HG02885 (cell line): ENCODE data around the gene HVCN1.
"Not testable (repeated sequence)": the region's sequence is repeated elsewhere in the genome, so short reads cannot be mapped to it uniquely, and the experiment has no call there.

ENCODE experiments used
- ATAC-seq: cut with Tn5 transposase; IDR thresholded peaks from one replicate; pipeline ENCODE4 v1.9.1; 2021; ENCODE audit warnings: mild to moderate bottlenecking; ENCODE audit not compliant: unreplicated experiment, poor library complexity

HVCN1 gene

DNA sequence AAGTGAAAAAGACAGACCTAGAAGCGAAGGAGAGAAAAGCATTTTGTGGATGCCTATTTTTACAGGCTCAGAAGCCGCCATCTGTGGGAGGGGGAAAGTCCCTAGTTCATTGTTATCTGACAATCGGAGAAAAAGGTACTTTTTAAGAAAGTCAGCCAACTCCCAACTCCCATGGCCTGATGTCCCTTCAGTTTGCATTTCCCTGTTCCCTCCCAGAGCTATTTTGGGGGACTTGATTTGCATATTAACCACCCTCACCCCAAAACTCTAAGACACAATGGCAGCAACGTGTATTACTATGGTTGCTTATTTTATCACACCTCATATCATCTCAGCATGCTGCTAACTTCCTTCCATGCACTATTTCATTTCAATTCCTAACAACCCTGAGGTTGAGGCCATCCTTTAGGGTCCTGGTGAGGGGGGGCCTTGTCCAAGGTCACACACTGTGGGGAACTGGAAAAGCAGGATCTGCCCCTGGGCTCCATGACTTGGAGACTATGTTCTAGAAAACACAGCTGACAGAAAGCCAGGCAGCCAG is 18.7 kb downstream of the HVCN1 start:
- ATAC-seq: peak; percentile 70

DNA sequence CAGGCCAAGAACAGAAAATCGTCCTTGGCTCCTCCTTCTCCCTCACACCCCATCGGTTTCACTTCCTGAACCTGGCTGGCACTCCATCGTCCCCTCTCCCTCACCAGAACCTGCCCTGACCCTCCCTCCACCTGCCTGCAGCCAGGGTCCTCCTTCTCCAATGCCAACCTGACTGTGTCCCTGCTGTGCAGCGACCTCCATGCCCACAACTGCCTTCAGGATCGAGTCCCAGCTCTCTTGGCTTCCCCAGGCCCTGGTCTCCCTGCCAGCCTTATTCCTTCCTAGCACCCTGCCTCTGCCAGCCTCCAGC is 19.8 kb downstream of the HVCN1 start:
- ATAC-seq: peak; percentile 16

DNA sequence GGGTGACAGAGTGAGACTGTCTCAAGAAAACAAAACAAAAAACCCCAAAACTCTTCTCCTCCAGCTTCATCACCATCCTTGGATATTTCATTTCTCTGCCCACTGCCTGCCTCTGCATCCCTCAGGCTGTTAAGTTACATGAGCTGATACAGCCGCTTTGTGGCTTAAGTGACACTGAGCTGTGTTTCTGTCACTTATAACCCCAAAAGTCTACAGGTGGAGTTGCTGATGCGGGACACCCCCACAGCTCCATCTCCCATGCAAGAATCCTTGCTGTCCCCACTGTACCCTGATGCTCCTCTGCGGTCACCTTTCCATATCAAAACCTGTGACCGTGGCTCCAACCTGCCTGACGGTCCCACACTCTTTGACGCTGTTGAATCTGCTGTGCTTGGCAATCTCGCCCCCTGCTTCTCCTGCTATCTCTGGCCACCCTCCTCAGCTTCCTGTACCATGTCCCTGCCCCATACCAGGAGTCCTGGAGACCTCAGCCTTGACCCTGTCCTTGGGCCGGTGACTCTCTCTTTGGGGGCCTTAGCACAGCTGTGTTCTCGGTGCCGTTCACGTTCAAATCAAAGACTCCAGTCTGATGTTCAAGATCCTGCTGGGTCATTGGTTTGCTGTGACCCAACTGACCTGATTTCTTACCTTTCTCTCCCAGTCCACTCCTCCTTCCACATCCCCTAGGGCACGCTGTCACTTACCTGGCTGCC is 20.3 kb downstream of the HVCN1 start:
- no peak for ATAC-seq

DNA sequence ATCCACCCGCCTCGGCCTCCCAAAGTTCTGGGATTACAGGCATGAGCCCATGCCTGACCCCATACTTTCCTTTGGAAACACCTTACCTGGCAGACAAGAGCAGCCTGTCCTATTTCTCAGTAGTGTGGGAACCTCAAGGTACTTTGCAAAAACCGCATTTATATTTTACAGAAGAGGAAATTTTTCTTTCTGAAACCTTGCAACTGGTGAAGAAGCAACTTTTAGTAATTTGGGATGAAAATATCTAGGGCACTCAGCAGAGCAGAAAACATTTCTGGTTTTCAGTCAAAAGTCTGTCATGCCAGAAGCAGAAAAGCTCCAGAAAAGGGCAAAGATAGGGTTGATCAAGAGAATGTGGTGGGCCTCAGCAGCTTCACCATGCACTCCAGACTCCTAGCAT is 21.2 kb downstream of the HVCN1 start:
- no peak for ATAC-seq

DNA sequence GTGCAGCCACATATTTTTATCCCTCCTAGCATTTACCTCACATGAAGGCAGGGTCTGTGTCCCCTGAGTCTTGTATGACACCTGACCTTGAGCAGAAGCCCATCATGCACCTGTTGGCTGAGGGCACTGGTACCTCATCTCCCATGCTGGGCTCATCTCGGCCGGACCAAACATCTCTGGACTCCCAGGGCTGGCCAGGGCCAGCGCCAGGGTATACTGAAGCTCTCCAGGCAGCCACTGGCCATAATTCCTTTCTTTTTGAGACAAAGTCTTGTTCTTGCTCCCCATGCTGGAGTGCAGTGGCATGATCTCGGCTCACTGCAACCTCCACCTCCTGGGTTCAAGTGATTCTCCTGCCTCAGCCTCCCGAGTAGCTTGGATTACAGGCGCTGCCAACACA is 22.0 kb downstream of the HVCN1 start:
- no peak for ATAC-seq

DNA sequence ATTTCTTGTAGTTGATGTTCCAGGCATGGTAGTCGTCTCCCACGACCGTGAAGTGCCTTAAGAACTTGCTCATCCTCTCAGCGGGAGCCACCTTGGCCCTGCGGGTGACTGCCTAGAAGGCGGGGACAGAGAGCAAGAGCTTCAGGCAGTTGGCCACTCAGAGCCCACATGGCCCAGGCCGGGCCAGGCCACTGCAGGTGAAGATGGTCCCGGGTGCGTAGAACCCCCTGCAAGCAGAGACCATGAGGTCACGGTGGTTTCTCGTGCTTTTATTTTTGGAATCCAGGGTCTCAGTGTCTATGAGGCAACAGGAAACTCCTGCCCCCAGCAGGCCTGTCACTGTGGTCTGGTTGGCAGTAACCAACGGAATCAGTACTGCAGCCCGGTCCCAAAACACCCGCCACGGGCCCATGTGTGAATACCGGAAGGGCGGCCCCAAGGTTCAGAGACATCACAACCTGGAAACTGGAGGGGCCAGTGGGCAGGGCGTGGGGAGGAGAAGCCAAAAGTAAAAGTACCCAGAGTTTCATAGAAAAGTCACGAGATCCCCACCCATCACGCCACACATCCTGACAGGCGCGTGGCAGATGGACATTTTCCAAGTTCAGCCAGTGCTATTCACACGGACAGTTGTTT is 27.5 kb downstream of the HVCN1 start:
- ATAC-seq: peak; percentile 87

DNA sequence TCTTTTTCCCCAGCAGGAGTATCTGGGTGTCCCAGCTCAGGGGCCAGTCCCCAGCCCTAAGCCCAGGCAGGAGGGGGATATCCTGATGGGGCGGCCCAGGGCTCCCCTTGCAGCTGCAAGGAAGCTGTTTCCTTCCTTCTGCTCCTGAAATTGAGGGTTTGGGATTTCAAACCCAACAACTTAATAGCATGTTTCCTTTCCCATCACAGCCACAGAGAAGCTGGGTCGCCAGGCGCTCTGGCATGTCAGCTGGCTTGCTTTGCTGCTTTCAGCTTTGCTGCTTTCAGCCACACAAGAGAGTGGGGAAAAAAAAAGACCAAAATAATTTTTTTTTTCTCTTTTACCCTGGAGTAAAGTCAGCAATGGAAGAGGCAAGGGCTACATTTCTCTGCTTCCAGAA is 30.0 kb downstream of the HVCN1 start:
- no peak for ATAC-seq

DNA sequence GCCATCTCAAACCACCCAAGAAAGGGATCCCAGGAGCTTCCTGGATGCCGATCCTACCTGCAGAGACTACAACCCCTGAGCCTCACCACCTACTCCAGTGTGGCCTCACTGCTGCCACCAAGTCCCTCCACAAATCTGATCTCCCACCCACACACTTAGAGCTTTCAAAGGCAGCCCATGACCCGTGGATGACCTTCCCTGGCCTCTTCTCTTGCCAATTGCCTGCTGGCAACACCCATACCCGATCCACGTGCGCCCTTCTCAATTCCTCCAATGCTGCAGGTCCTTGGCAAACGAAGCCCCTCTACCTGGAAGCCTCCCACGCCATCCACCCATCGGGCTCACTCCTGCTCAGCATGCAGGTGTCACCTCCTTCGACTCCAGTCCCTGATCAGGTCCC is 30.7 kb downstream of the HVCN1 start:
- no peak for ATAC-seq

DNA sequence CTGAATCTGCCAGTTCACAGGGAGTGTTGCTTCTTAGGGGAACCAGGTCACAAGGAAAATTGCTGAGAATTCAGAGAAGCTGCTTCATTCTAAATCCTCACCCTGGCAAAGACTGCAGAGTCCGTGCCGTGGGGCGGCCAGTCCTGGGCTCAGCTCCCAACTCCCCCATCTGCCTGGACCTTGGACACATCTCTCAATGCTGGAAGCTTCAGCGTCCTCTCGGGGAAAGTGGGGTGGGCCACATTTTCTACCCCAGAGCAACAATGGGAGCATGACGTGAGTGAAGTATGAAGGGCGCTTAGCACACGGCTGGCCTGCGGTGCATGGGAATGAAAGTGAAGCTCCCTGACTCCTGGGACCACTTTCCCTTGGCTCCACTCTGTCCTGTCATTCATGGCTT is 31.2 kb downstream of the HVCN1 start:
- no peak for ATAC-seq

DNA sequence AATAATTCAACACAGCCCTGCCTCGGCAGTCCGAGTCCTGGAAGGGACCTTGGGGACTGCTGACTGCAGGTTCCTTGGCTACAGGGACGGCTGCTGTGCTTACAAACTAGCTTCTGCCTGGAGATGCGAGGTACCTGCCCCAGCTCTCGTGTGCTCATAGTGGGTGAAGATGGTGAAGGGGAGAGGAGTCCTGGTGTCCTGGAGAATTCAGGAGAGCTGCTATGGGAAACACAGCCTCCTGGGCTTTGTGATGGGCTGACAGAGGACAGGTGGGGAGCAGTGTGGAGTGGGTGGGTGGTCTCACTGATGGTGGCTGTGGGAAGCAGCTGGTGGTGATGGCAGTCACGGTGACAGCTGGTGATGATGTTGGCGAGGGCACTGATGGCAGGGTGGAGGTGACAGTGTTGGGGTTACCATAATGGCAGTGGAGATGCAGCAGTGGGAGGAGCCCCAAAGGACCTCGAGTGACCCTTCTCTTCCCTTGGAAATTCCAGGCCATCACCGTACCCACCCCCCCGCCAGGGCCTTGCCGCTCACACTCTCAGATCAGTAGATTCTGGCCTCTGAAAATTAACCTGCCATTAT is 32.8 kb downstream of the HVCN1 start:
- no peak for ATAC-seq

DNA sequence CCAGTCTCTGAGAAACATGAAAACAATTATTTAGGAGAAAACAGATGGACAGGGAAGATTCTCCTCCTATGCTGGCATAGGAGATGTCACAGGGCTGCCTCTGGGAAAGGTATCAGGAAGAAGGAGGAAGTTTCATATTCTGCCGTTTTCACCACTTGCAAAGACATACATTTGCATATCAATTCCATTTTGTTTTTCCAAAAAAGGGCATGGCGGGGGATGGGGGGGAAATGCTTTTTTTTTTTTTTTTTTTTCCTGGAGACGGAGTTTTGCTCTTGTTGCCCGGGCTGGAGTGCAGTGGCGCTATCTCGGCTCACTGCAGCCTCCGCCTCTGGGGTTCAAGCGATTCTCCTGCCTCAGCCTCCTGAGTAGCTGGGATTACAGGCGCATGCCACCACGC is 34.7 kb downstream of the HVCN1 start:
- not testable (repeated sequence) for ATAC-seq

DNA sequence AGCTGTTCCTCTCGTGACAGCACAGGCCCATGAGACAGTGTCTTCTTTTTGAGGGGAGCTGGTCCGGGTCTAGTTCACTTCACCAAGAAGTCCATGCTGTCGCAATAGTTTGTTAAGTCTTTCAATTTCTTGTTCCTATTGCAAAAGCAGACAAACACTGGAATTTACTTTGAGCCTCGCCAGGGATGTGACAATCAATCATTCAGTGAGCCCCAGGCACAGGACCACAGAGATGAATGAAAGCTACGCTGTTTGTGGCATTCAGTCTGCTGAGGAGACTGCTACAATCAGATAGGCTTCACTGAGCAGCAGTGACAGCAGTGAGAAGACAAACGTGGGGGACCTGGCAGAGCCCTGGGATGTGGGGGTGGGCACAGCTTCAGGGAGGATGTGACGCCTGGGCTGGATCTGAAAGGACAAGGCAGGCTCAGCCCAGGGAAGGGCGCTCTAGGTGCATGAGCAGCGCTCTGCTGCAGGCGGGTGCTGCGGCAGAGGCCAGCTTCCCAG is 39.5 kb downstream of the HVCN1 start:
- no peak for ATAC-seq

DNA sequence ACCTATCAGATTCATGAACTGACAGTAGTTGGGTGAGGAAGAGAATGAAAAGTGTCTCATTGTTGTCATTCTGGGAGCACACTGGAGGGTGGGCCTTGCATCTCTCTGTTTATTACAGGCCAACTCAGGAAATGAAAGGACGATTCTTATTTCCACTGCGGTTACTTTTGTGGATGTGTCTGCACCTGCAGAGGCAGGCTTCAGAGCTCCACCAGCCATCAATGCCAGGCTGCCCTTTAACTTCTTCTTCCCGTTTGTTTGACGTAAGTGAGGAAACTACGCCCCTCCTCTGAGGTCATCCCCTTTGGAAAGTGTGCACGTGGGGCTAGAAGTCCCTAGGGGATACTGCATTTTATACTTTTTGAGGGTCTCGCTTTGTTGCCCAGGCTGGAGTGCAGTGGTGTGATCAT is 41.3 kb downstream of the HVCN1 start:
- ATAC-seq: peak; percentile 51

DNA sequence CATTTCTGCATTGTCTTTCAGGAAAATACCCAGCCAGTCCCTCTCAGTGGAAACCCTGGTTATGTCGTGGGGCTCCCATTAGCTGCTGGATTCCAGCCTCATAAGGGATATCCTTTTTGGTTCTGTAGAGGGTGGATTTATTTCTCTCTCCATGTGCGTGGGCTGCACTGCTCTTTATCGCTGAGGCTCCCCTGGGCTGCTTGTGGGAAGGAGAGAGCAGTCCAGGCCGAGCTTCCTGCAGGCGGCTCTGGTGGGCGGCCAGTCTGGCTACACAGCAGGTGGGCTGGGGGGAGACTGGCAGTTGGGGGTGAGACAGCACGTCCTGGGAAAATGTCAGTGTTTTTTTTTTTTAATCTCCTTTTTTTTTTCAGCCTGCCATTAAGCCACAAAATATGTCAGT is 47.4 kb downstream of the HVCN1 start:
- no peak for ATAC-seq

DNA sequence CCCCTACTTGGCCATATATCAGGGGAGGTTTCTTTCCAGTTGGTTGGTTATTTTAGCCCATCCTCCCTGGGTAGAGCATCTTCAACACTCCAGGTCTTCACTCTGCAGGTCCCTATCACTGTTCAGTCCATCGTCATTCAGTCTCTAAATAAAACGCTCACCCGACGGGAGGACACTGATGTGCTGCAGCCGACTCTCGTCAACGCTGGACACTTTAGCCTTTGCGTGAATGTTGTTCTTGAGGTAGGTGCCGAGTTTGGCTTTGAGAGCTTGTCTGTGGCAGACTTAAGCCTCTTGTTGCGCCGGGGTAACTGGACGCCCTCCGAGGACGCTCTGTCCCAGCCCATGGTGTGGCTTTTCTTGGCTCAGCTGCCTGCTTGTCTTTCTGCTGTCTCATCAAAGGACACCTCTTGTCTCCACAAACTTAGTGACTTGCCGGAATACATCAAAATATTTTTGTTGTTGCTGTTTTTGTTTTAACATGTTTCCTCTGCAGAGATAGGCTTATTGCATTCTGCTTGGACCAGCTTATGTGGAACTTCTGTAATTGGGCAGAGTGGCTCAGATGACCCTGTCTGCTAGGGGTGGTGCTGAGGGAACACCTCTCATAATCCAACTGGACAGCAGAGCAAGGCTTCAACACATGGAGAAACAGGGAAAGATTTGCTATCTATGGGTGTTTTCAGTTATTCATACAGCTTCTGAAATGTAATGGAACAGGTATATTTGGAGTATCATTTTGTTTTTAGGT is 48.5 kb downstream of the HVCN1 start:
- ATAC-seq: no peak

DNA sequence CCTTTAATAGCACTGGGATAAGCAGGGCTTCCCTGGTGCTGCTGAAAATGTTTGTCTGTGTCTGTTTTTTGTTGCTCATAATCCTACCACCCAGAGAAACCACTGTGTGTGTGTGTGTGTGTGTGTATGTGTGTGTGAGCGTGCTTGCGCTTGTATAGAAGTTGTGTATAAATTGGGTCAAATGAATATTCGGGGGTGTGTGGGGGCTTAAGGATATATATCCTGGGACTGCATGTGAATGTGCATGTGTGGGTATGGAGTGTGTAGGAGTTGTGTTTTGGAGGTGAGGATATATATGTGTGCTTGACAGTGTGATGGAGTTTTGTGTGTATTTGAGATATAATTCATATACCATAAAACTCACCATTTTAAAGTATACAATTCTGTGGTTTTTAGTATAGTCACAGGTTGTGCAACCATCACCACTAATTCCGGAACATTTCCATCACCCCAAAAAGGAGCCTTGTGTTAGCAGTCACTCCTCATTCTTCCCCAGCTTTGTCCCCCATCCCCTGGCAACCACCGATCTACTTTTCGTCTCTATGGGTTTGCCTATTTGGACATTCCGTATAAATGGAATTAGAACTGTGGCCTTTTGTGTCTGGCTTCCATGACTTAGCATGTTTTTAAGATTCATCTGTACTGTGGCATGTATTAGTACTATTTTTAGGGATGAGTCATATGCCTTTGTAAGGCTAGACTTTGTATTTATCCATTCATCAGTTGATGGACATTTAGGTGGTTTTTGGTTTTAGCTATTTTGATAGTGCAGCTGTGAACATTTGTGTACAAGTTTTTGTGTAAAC is 49.4 kb downstream of the HVCN1 start:
- ATAC-seq: no peak

DNA sequence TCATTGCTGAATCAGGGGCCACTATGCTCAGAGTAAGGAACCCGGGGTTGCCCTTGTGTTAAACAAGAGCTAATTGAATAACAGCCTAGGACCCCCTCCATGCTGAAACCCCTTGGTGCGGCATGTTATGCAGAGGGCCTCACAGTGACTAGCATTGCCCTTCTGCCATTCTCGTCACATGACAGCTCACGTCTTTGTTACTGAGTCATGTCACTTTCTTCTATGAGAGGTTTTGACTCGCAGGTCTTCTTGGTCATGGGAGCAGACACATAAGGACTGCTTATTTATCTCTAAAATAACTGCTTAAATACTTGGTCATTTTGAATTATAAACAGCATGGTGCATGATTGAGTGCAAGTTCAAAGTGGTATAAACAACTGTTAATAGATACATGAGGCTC is 50.1 kb downstream of the HVCN1 start:
- no peak for ATAC-seq

DNA sequence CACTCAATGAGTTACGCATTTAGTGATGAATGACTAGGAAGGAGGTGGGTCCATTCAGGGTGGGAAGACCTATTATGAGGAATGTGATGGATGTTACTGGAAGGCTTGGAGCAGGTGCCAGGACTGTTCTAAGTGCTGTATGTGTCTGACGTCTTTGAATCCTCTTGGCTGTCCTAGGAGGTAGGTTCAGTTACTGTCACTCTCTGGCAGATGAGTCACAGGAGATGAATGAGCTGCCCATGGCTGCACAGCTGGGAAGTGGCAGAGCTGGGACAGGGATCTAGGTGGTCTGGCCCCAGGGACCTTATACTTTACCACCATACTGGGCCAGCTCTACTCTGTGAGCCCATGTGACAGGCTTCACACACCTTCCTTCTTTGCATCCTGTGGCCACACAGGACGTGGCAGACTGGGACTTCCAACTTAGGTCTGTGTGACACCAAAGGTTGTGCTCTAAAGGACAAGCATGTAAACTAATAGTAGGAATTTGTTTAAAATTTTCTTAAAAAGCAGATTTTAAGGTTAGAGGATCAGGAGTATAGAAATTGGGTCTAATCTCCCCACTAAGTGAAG is 51.0 kb downstream of the HVCN1 start:
- no peak for ATAC-seq

DNA sequence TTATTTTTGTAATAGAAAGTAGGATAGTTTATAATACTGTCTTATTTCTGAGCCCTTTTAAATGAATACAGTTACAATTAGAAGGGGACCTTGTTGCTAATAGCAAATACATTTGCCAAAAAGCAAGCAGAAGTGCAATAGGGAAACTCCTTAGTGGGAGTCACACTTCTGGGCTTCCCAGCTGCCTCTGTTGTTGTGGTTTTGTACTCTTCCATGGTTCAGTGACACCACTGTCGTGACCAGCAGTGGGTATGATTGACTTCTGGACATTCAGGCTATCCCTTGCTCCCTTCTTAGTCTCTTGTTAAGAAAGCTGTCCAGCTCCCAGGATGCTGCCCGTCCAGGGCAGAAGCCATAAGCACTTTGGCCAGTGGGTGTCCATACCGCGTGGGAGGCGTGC is 52.4 kb downstream of the HVCN1 start:
- no peak for ATAC-seq

DNA sequence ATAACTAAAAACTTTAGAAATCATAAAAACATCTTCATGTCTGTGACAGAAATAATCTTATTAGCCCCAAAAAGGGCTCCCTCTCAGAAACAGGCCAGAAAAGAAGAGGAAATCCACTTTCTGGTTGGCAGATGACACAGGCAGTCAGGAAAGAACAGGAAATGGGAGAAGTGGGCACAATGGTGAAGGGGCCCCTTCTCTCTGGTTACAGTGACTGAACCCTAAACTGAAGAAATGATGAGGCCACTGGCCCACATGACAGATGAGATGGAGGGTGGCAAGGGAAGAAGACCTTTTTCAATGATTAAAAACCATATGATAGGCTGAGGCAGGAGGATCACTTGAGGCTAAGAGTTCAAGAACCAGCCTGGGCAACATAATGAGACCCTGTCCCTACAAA is 53.9 kb downstream of the HVCN1 start:
- ATAC-seq: no peak
